ENCODE measurements around the gene FOLR1.

Gene FOLR1

GRCh38 chr11:72244361-72245262 lies 52.7 kb downstream of the FOLR1 start:
- no peak for ATAC-seq (ENCODE audit: insufficient read depth, low read depth)
- no peaks in the 10 kb centered on the region for H3K4me1 ChIP-seq (ENCODE audit: insufficient read depth, low read length)
- no peak for TF ChIP-seq CTCF (IDR thresholded peaks at IDR 0.05; ENCODE audit: borderline replicate concordance, extremely low read depth, low read length, poor library complexity, severe bottlenecking)
- TF ChIP-seq EZH2 (IDR thresholded peaks at IDR 0.05; ENCODE audit: borderline replicate concordance, low read depth, low read length, severe bottlenecking): no peak
- no peaks in the 10 kb centered on the region for H4K20me1 ChIP-seq (ENCODE audit: insufficient read depth, low read length)
- H3K27ac ChIP-seq (ENCODE audit: low read length): no peak overlapping the region
- no peaks in the 10 kb centered on the region for H3K9me3 ChIP-seq (ENCODE audit: insufficient read depth, low read length, severe bottlenecking)
- no peak overlapping the region for H3K4me2 ChIP-seq (ENCODE audit: insufficient read depth, low read length)
- DNase-seq: no peak
- H3K36me3 ChIP-seq (ENCODE audit: insufficient read depth, low read length): no peaks in the 10 kb centered on the region
- no peak overlapping the region for H3K4me3 ChIP-seq (ENCODE audit: low read depth in 1 of 2, low read length in 2 of 2)
- H3K79me2 ChIP-seq (ENCODE audit: insufficient read depth, low read length): no peaks in the 10 kb centered on the region
- H3K9ac ChIP-seq (ENCODE audit: low read depth, low read length): no peak overlapping the region
- no peak overlapping the region for H2AFZ ChIP-seq (ENCODE audit: low read depth, low read length)
- H3K27me3 ChIP-seq (ENCODE audit: insufficient read depth, low read length, poor library complexity): peaks cover 6% of the 10 kb centered on the region

GRCh38 chr11:72245263-72245816 lies 53.4 kb downstream of the FOLR1 start:
- DNase-seq: no peak
- no peak overlapping the region for H3K9ac ChIP-seq (ENCODE audit: low read depth, low read length)
- peaks cover 9% of the 10 kb centered on the region for H3K27me3 ChIP-seq (ENCODE audit: insufficient read depth, low read length, poor library complexity)
- no peaks in the 10 kb centered on the region for H3K9me3 ChIP-seq (ENCODE audit: insufficient read depth, low read length, severe bottlenecking)
- H3K79me2 ChIP-seq (ENCODE audit: insufficient read depth, low read length): no peaks in the 10 kb centered on the region
- no peak overlapping the region for H3K27ac ChIP-seq (ENCODE audit: low read length)
- H3K4me1 ChIP-seq (ENCODE audit: insufficient read depth, low read length): no peaks in the 10 kb centered on the region
- H4K20me1 ChIP-seq (ENCODE audit: insufficient read depth, low read length): no peaks in the 10 kb centered on the region; the same call in 1 of the 2 replicates
- no peak for ATAC-seq (ENCODE audit: insufficient read depth, low read depth)
- no peak overlapping the region for H3K4me2 ChIP-seq (ENCODE audit: insufficient read depth, low read length)
- TF ChIP-seq CTCF (IDR thresholded peaks at IDR 0.05; ENCODE audit: borderline replicate concordance, extremely low read depth, low read length, poor library complexity, severe bottlenecking): no peak
- no peak for TF ChIP-seq EZH2 (IDR thresholded peaks at IDR 0.05; ENCODE audit: borderline replicate concordance, low read depth, low read length, severe bottlenecking)
- no peaks in the 10 kb centered on the region for H3K36me3 ChIP-seq (ENCODE audit: insufficient read depth, low read length)
- H2AFZ ChIP-seq (ENCODE audit: low read depth, low read length): no peak overlapping the region
- no peak overlapping the region for H3K4me3 ChIP-seq (ENCODE audit: low read depth in 1 of 2, low read length in 2 of 2)

All from DND-41 (cell line).